SKM-1 treated with dmso at 0.1 percent for 144 hours (cell line): Measurements from ENCODE around the gene C3orf20.

Experiments
- DNase-seq: peaks from one replicate; lab custom pipeline; 2025; ENCODE audit not compliant: unreplicated experiment; lab: John Stamatoyannopoulos, UW

Gene C3orf20

GRCh38 chr3:14674841-14675240 is at the start of gene C3orf20:
Gene C3orf20, plus strand, starts transcription at chr3:14675141. Its CDS starts 7,573 bp downstream, at chr3:14682714.
- DNase-seq: no peak

DNA sequence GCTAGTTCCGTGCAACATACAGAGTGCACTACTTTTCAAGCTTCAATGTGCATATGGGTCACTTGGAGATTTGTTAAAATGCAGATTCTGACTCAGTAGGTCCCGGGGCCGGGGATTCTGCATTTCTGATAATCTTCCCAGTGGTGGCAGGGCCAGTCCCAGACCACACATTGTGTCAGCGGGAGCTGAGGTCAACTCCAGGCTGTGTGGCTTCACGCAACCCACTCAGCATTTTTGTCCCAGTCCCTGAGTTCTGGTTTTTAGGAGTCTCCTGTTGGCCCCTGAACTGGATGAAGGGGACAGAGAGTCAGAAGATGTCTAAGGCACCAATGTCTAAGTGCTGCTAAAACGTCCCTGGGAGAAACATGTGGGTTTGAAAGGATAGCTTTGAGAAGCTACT is 49.5 kb upstream of the C3orf20 start:
- DNase-seq: no peak

GRCh38 chr3:14627815-14628214 is 47.1 kb upstream of the C3orf20 start:
- no peak for DNase-seq

- DNase-seq: no peak
Observed at GRCh38 chr3:14628406-14628805, 46.5 kb upstream of the C3orf20 start.

DNA sequence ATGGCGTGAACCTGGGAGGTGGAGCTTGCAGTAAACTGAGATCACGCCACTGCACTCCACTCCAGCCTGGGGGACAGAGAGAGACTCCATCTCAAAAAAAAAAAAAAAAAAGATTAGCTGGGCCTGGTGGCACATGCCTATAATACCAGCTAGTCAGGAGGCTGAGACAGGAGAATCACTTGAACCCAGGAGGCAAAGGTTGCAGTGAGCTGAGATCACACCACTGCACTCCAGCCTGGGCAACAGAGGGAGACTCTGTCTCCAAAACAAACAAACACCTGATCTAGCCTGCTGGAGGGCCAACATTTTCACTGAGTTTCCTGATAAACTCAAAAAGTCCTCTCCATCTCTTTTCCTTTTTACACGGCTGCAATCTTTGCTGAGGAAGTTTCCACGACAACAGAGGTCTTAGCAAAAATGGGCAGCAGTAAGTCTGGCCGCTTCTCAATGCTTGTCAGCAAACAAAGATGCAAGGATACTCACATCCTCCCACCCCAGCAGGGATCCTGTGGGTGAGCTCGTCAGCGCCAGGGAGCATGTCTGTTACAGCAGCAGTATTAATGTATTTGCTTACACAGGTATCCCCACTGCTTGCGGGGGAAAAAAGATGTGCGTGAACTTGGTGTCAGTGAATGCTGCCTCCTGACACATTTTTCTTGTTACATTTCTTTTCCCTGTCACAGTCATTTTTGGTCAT is 44.4 kb upstream of the C3orf20 start:
- no peak for DNase-seq

GRCh38 chr3:14631101-14631497 is 43.8 kb upstream of the C3orf20 start:
- DNase-seq: no peak

- DNase-seq: no peak
Observed at GRCh38 chr3:14631687-14632441, 43.1 kb upstream of the C3orf20 start.

DNA sequence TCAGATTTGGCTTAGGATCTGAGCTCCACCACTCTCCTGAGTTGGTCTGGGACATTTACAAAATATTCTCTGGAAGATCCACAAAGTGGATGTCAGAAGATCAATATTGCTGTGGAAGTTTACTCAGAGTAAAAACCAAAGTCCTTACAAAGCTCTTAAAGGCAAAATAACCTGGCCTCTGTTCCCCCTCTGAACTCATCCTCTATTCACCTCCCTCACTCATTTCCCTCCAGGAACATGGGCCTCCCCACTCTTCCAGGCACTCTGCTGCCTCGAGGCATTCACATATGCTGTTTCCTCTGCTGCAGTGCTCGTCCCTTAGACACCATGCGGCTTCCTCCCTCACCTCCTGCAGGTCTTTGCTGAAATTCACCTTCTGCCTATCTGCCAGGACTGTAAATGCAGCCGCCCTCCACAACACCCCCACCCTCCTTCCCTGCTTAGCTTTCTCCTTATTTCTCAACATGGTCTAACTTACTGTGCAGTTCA is 42.5 kb upstream of the C3orf20 start:
- no peak for DNase-seq

DNA sequence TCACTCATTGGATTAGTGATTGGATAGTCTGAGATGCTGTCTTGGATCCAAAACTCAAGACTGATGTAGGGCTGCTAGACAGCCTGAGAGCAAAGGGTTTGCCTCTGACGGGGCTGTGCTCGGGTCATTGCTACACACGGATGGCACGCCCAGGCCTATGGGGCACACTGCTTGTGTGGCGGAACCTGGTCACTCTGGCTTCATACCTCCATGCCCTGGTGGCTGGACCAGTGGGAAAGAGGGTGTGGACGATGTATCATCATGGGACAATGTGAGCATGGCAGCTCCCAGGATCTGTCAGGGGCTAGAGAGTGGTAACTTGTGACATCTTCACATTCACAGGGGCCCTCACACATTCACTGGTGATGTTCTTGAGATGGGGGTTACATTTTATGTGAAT is 41.5 kb upstream of the C3orf20 start:
- DNase-seq: no peak

DNA sequence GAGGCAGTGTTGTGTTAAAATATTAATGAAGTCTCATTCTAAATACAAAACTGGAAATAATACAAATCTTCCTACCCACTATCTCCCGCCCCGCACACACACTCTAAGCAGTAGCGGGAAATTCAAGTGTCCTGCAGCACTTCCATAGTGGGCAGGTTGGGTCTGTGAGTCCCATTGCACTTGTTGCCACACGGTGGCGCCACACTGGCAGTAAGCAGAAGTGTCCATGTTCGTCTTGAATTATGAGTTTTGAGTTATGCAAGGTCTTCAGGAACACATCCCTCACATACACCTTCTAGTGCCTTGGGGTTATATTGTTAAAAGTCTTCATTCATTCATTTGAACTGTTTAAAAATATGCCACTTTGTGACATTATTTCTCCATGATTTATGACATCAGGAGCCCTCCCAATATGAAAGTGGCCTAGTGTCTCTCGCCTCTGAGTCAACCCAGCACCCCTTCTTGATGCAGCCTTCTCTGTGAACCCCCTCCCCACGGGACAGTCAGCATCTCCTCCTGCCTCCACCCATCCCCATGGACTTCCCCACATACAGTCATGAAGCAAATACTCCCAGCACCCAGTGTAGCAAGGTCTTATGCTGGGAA is 41.0 kb upstream of the C3orf20 start:
- peak; percentile 55 for DNase-seq

DNA sequence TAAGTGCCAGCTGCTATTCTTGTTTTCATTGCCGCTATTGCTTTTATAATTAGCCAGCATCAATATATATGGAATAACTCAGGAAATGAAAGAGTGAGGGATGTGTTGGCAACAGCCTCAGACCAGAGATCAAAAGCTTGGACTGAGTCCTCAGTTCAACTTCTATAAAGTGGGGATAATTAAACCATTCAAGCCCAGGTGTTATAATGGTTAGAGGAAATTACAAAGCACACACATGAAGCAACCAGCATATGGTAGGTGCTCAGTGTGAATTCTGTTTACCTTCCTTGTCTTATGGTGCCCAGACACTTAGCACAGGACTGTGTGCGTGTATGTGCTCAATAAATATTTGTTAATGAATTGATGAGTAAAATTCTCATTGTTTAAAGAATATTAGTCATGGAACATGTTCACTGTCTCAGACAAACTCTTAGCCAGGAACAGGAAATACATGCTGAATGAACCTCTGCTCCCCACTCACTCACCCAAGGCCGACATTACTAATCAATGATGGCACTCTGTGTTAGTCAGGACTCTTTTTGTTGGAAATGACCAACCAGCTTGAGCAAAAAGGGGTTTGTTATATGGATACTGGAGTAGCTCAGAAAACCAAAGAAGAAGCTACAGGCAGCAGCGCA is 40.1 kb upstream of the C3orf20 start:
- DNase-seq: no peak

GRCh38 chr3:14636496-14637087 is 38.3 kb upstream of the C3orf20 start:
- DNase-seq: no peak

DNA sequence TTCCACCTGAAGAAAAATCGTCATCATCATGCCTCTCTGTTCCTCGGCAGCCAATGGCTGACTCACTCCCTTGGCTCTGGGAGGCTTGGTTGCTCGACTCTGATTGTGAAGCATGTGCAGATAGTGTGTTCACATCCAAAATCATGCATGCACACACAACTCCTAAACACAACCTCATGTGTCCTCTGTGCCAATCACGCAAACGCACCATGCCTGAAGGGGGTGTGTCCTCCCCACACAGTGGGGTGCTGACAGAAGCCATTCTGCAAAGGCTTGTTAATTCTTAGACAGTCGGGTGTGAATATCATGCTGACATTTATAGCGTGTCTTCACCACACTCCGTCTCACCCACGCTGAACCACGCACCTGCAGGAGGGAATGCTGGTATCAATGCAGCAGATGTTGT is 34.8 kb upstream of the C3orf20 start:
- no peak for DNase-seq

DNA sequence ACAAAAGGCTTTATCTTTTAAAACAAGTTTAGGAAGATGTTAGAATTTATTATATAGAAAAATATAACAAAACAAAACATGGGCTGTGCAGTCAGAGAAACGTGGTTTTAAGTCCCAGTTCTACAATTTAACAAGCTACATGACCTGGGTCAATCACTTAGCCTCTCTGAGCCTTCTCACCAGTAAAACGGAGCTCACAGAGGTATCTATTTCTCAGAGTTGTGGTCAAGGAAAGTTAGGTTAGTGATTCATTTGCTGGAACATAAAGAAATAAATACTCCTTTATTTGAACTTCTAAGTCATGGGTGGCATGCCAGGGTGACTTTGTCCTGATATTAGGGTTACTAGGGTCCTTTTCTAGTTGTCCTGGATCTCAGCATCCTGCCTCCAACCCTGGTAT is 34.2 kb upstream of the C3orf20 start:
- no peak for DNase-seq

GRCh38 chr3:14641346-14641745 is 33.6 kb upstream of the C3orf20 start:
- no peak for DNase-seq

DNA sequence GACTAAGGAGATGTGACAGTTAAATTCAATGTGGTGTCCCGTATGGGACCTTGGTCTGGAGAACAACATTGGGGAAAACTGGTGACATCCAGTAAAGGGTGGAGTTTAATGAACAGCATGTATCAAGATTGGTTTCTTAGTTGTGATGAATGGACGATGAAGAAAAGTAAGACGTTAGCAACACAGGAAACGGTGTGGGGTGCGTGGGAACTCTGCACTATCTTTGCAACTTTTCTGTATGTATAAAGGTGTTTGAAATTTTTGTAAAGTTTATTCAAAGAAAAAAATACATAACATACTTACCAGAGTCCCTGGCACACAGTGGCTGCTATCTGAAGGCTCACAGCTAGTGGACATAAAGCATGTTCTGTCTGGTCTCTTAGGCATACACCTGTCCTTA is 29.5 kb upstream of the C3orf20 start:
- no peak for DNase-seq

- DNase-seq: no peak
Observed at GRCh38 chr3:14646131-14646573, 28.8 kb upstream of the C3orf20 start.

GRCh38 chr3:14646589-14647413 is 28.1 kb upstream of the C3orf20 start:
- no peak for DNase-seq

DNA sequence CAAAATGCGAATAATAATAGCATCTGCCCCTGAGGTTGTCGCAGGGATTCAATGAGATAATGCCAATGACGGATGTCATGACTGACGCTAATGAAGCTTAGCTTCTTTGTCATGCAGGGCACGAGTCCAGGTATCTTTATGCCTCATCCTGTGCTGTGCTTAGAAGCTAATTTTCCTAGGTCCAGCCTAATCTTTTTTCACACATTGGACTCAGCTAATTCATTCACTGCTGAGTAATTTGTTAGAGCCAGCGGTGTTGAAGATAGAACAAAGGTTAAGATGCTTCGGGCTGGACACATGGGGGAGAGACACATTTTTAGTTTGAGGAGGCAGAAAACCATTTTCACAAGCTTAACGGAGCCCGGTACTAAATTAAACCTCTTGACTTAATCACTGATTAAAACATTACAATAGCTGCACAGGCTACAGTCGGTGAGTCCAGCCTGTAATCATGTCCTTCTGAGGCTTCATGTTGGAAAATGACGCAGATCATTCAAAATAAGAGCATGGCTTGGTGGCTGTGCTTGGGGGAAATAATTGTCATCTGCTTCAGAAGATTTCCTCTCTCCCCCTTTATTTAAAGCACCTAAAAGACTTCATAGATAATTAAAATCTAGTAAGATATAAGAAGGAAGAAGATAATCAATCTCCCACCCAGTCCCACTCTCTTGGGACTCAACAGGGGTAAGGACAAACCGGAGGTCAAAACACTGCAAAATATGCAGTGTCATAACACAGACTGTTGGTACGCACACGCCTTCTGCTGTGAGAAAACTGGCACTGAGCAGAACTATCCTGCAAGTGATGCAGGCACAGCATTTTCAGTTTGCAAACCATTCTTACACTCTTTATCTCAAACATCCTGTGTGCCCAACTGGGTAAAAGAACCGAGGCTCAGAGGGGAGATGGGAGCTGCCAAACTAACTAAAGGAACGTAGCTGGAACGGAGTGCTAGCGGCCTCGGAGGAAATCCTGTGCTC is 26.7 kb upstream of the C3orf20 start:
- no peak for DNase-seq
